ENCODE results near the gene PAK3. TPM values are rescaled to one million over a fixed set of nuclear protein-coding genes. Genes with fewer than 3 reads are reported as not detected.

PAK3 gene
- total RNA-seq, 1 donor from 2014 or later: 12.5 TPM

- Histone ChIP-seq H3K9me3 (ENCODE audit: low read depth) (no peaks in the 10 kb centered on the region), H3K4me2 (no peak overlapping the region), H2AFZ (replicated peaks) (no peak overlapping the region), H3F3A (ENCODE audit: low read depth) (no peaks in the 10 kb centered on the region), H4K20me1 (ENCODE audit: low read depth) (no peaks in the 10 kb centered on the region), H3K27me3 (no peaks in the 10 kb centered on the region), H3K4me1 (peaks cover 11% of the 10 kb centered on the region), H3K4me3 (no peak overlapping the region), H3K9ac (no peak overlapping the region), H3K27ac (no peak overlapping the region), H3K79me2 (ENCODE audit: low read depth) (no peaks in the 10 kb centered on the region), H3K36me3 (no peaks in the 10 kb centered on the region)
- peaks cover 5% of the 10 kb centered on the region for H3K4me1 Mint-ChIP-seq
- no peak for DNase-seq (ENCODE audit: low spot score)
- peaks cover 50% of the 10 kb centered on the region for H3K36me3 Mint-ChIP-seq
- TF ChIP-seq EZH2phosphoT487 (IDR thresholded peaks at IDR 0.05): no peak
- no peak for TF ChIP-seq CTCF (IDR thresholded peaks at IDR 0.05)
- TF ChIP-seq EZH2 (IDR thresholded peaks at IDR 0.05): no peak
- no peak overlapping the region for H3K27ac Mint-ChIP-seq
- no peaks in the 10 kb centered on the region for H3K27me3 Mint-ChIP-seq (ENCODE audit: insufficient read depth, low read depth)
- H3K4me3 Mint-ChIP-seq: no peak overlapping the region
- no peaks in the 10 kb centered on the region for H3K9me3 Mint-ChIP-seq
Observed at GRCh38 chrX:111124418-111124817, 28.4 kb downstream of the PAK3 start.

- Histone ChIP-seq H3K27ac (no peak overlapping the region), H3K4me2 (no peak overlapping the region), H3K36me3 (no peaks in the 10 kb centered on the region), H2AFZ (replicated peaks) (no peak overlapping the region), H3K9me3 (ENCODE audit: low read depth) (no peaks in the 10 kb centered on the region), H3K4me1 (peaks cover 9% of the 10 kb centered on the region), H3K79me2 (ENCODE audit: low read depth) (no peaks in the 10 kb centered on the region), H3F3A (ENCODE audit: low read depth) (no peaks in the 10 kb centered on the region), H3K27me3 (no peaks in the 10 kb centered on the region), H3K9ac (no peak overlapping the region), H4K20me1 (ENCODE audit: low read depth) (no peaks in the 10 kb centered on the region), H3K4me3 (no peak overlapping the region)
- Mint-ChIP-seq H3K4me1 (peaks cover 5% of the 10 kb centered on the region), H3K4me3 (no peak overlapping the region), H3K36me3 (peaks cover 42% of the 10 kb centered on the region), H3K9me3 (no peaks in the 10 kb centered on the region), H3K27me3 (ENCODE audit: insufficient read depth, low read depth) (no peaks in the 10 kb centered on the region), H3K27ac (no peak overlapping the region)
- TF ChIP-seq EZH2phosphoT487 (IDR thresholded peaks at IDR 0.05) (no peak), EZH2 (IDR thresholded peaks at IDR 0.05) (no peak), CTCF (IDR thresholded peaks at IDR 0.05) (no peak)
- DNase-seq (ENCODE audit: low spot score): no peak
Observed at GRCh38 chrX:111127038-111127437, 31.0 kb downstream of the PAK3 start.

GRCh38 chrX:111129921-111130320, 33.9 kb downstream of the PAK3 start:
- H3F3A ChIP-seq (ENCODE audit: low read depth): no peaks in the 10 kb centered on the region
- no peak overlapping the region for H3K27ac Mint-ChIP-seq
- peaks cover 8% of the 10 kb centered on the region for H3K4me1 Mint-ChIP-seq
- H3K27me3 ChIP-seq: no peaks in the 10 kb centered on the region
- no peaks in the 10 kb centered on the region for H3K79me2 ChIP-seq (ENCODE audit: low read depth)
- no peak for DNase-seq (ENCODE audit: low spot score)
- H2AFZ ChIP-seq (replicated peaks): no peak overlapping the region
- no peaks in the 10 kb centered on the region for H3K9me3 Mint-ChIP-seq
- H3K9ac ChIP-seq: no peak overlapping the region
- H3K27me3 Mint-ChIP-seq (ENCODE audit: insufficient read depth, low read depth): no peaks in the 10 kb centered on the region
- H3K36me3 ChIP-seq: no peaks in the 10 kb centered on the region
- no peak overlapping the region for H3K4me3 Mint-ChIP-seq
- peaks cover 23% of the 10 kb centered on the region for H3K36me3 Mint-ChIP-seq
- no peaks in the 10 kb centered on the region for H3K9me3 ChIP-seq (ENCODE audit: low read depth)
- TF ChIP-seq CTCF (IDR thresholded peaks at IDR 0.05) (no peak), EZH2 (IDR thresholded peaks at IDR 0.05) (no peak), EZH2phosphoT487 (IDR thresholded peaks at IDR 0.05) (no peak)
- H3K4me3 ChIP-seq: no peak overlapping the region
- no peak overlapping the region for H3K4me2 ChIP-seq
- H4K20me1 ChIP-seq (ENCODE audit: low read depth): no peaks in the 10 kb centered on the region
- peaks cover 19% of the 10 kb centered on the region for H3K4me1 ChIP-seq
- H3K27ac ChIP-seq: no peak overlapping the region
